Right lobe of liver (tissue), 6 donors: ENCODE results near the gene HMGCS1. TPM values are rescaled to one million over a fixed set of nuclear protein-coding genes. Genes with fewer than 3 reads are reported as not detected.
"Not testable (repeated sequence)": the region's sequence is repeated elsewhere in the genome, so short reads cannot be mapped to it uniquely, and the experiment has no call there.

ENCODE experiments used
- ATAC-seq, 4 donors: fragments of 200-7000 bp; cut with Tn5 transposase; one replicate each; pipeline ENCODE4 v1.9.1; 2020; ENCODE audit warnings: mild to moderate bottlenecking in 4 of 4, moderate library complexity in 4 of 4
- DNase-seq, 3 donors: peaks; one replicate each; pipeline ENCODE4 v3.0.0-alpha.2; 2020
- H3K27ac ChIP-seq, 3 donors: fragments of 200-600 bp; one replicate each; pipeline ENCODE4 v1.8.0; 2022
- H3K27me3 ChIP-seq, 2 donors: fragments of 200-600 bp; one replicate each; pipeline ENCODE4 v1.8.0; 2022
- H3K36me3 ChIP-seq, 4 donors: fragments of 200-600 bp; sonication (generic) in 1 of 4; one replicate each; pipeline versions ENCODE4 v1.5.1 to v1.8.0; 2017 to 2022; ENCODE audit warnings: control low read depth in 1 of 4
- H3K4me1 ChIP-seq, 4 donors: fragments of 200-600 bp; sonication (generic) in 1 of 4; one replicate each; pipeline versions ENCODE4 v1.5.1 to v1.8.0; 2017 to 2022; ENCODE audit warnings: control low read depth in 1 of 4
- H3K4me3 ChIP-seq, 3 donors: fragments of 200-600 bp; one replicate each; pipeline ENCODE4 v1.8.0; 2022
- H3K9me3 ChIP-seq, 4 donors: fragments of 200-600 bp; sonication (generic) in 1 of 4; one replicate each; pipeline versions ENCODE4 v1.5.1 to v1.8.0; 2017 to 2022; ENCODE audit warnings: control low read depth in 1 of 4
- POLR2A ChIP-seq: fragments of 450-650 bp; IDR thresholded peaks from one replicate; pipeline ENCODE4 v1.6.1; 2017; ENCODE audit warnings: antibody characterized with exemption, mild to moderate bottlenecking
- WGBS: methylation state at CpG from one replicate; pipeline ENCODE4 v1.1.6; 2018; ENCODE audit warnings: low coverage, low lambda C conversion rate; ENCODE audit not compliant: insufficient coverage; ENCODE audit errors: missing lambda C conversion rate; 5-methylcytosine and 5-hydroxymethylcytosine counted together
- intact Hi-C, 2 donors: fragments of 100-400 bp; cut with DNase I; formaldehyde crosslinking; loops; one replicate each; pipeline versions ENCODE4 v1.11.2 to v1.14.1; 2022
- total RNA-seq, 6 experiments: library from RNA; depleted of rRNA in 2 of 6; stranded (reverse); fragments of >200 nt in 2 of 6; fragmentation: NEBNext Ultra II Directional in 3 of 6; extraction: Animal tissue kit (Norgen Biotek cat#: 25700) in 3 of 6; gene quantifications; one replicate each; pipeline versions ENCODE4 v1.1.0 to v1.2.4, GENCODE V29; 2016 to 2023
- TF ChIP-seq, protein P1 (sequence below), 4 donors: fragments of 200-600 bp in 3 of 4; fragments of 450-650 bp in 1 of 4; IDR thresholded peaks; one replicate each; pipeline versions ENCODE4 v1.5.1 to v1.8.0; 2016 to 2022; ENCODE audit warnings: antibody characterized with exemption in 4 of 4, mild to moderate bottlenecking in 2 of 4
- donor health status: DM: no; HTN: yes; CAD: no.
- donor health status: DM: no; HTN: no; CAD: no.
- donor health status: DM: no; HTN: no; CAD: no.
- donor health status: DM: no; HTN: yes; CAD: no.
- donor health status: DM: no; HTN: yes; CAD: no.

The HMGCS1 gene
- total RNA-seq, 6 experiments from 2014 or later = 27.9 to 341 (median 62.0) TPM

DNA sequence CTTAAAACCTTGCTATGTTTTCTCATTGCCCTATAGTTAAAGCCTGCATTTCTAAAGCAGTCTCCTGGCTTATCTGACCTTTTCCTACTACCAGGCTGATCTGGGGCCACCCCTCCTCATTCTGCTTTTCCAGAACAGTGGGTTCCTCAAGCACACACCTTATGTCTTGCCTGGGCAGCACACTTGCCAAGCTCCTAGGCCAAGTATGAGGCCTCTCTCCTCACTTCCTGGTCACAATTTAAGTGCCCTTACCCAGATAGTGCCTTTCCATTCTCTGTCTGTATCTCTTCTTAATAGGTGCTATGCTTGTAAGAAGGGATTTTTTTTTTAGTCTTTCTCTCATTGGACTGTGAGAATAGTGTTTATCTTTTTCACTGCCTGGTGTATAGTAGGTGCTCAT is 39.7 kb downstream of the HMGCS1 start:
- no peak for DNase-seq
- intact Hi-C loops = no loop called here
- ATAC-seq = no peak
- Histone ChIP-seq H3K9me3 (no peaks in the 10 kb centered on the region), H3K27ac (no peak overlapping the region), H3K4me3 (no peak overlapping the region), H3K27me3 (no peaks in the 10 kb centered on the region), H3K4me1 (peaks cover 0 to 14% (median 6%) of the 10 kb centered on the region in 4 donors), H3K36me3 (no peaks in the 10 kb centered on the region)
- no peak for TF ChIP-seq POLR2A
- TF ChIP-seq, protein P1, sequence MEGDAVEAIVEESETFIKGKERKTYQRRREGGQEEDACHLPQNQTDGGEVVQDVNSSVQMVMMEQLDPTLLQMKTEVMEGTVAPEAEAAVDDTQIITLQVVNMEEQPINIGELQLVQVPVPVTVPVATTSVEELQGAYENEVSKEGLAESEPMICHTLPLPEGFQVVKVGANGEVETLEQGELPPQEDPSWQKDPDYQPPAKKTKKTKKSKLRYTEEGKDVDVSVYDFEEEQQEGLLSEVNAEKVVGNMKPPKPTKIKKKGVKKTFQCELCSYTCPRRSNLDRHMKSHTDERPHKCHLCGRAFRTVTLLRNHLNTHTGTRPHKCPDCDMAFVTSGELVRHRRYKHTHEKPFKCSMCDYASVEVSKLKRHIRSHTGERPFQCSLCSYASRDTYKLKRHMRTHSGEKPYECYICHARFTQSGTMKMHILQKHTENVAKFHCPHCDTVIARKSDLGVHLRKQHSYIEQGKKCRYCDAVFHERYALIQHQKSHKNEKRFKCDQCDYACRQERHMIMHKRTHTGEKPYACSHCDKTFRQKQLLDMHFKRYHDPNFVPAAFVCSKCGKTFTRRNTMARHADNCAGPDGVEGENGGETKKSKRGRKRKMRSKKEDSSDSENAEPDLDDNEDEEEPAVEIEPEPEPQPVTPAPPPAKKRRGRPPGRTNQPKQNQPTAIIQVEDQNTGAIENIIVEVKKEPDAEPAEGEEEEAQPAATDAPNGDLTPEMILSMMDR (IDR thresholded peaks at IDR 0.05) = no peak

DNA sequence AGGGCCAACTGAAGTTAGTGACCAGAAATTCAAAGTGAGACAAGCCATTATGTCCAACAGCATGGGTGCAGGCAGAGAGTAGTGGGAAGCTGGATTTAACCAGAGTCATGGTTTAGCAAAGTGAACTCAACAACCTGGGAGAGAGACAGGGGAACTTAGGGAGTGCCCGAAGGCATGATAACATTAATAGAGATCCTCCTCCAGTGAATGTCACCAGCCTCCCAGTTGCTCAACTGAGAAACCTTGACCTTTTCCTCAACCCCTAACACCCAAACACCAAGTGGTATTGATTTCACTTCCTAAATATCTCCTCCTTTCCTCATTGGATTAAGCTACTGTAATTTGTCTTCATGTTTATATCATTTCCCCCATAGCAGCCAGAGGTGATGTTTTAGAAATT is 42.6 kb downstream of the HMGCS1 start:
- WGBS = 25% methylated on average over 1 of the region's 1 CpG
- Histone ChIP-seq H3K9me3 (no peaks in the 10 kb centered on the region), H3K4me3 (no peak overlapping the region), H3K27ac (no peak overlapping the region), H3K36me3 (no peaks in the 10 kb centered on the region), H3K27me3 (no peaks in the 10 kb centered on the region), H3K4me1 (peaks cover 0 to 14% (median 6%) of the 10 kb centered on the region in 4 donors)
- DNase-seq = no peak
- ATAC-seq = peak in 3 of 4 donors; percentile 28 to 38 (median 30)
- intact Hi-C loops = no loop called here
- TF ChIP-seq, protein P1 (IDR thresholded peaks at IDR 0.05) = no peak
- no peak for TF ChIP-seq POLR2A

- H3K27me3 ChIP-seq = no peaks in the 10 kb centered on the region
- H3K4me1 ChIP-seq = no peaks in the 10 kb centered on the region
- intact Hi-C loops = no loop called here
- DNase-seq = no peak
- no peak overlapping the region for H3K27ac ChIP-seq
- WGBS = 83% methylated on average over 1 of the region's 1 CpG
- ATAC-seq = no peak
- H3K4me3 ChIP-seq = no peak overlapping the region
- TF ChIP-seq POLR2A = no peak
- TF ChIP-seq, protein P1 (IDR thresholded peaks at IDR 0.05) = no peak
- H3K36me3 ChIP-seq = no peaks in the 10 kb centered on the region
- no peaks in the 10 kb centered on the region for H3K9me3 ChIP-seq
These were observed 44.9 kb downstream of the HMGCS1 start for GRCh38 chr5:43268188-43268820.

GRCh38 chr5:43262269-43262668 is 50.9 kb downstream of the HMGCS1 start:
- intact Hi-C loops, H3K4me1 ChIP-seq, H3K36me3 ChIP-seq, H3K27ac ChIP-seq, H3K27me3 ChIP-seq, H3K9me3 ChIP-seq, H3K4me3 ChIP-seq, ATAC-seq, DNase-seq: not testable (repeated sequence)
- 91% methylated on average over 2 of the region's 2 CpGs for WGBS

DNA sequence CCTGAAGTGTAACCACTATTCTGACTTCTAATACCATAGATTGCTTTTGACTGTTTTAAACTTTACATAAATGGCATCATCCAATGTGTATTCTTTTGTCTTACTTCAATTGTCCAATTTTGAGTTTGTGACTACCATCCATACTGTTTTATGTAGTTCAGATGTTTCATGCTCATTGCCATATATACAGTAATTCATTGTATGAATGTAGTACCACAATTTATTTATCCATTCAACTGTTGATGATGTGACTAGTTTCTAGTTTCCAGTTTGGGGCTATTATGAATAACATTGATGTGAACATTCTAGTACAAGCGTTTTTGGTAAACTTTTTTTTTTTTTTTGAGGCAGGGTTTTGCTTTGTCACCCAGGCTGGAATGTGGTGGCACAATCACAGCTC is 55.1 kb downstream of the HMGCS1 start:
- TF ChIP-seq, protein P1 (IDR thresholded peaks at IDR 0.05) = no peak
- TF ChIP-seq POLR2A = no peak
- Histone ChIP-seq H3K9me3 (no peaks in the 10 kb centered on the region), H3K36me3 (no peaks in the 10 kb centered on the region), H3K4me1 (peaks cover 0 to 14% (median 0%) of the 10 kb centered on the region in 4 donors), H3K27ac (no peak overlapping the region), H3K27me3 (no peaks in the 10 kb centered on the region), H3K4me3 (no peak overlapping the region)
- intact Hi-C loops = no loop called here
- ATAC-seq (no peak), DNase-seq (no peak)
- 33% methylated on average over 1 of the region's 1 CpG for WGBS
